GM03348 (cell line): ENCODE data around the gene ANAPC5.
A peak's percentile ranks its signal among the peaks of the same experiment; 100 is the strongest.
"Not testable (repeated sequence)": the region's sequence is repeated elsewhere in the genome, so short reads cannot be mapped to it uniquely, and the experiment has no call there.

ENCODE experiments used
- DNase-seq: peaks from one replicate; pipeline ENCODE4 v3.0.0; 2012; ENCODE audit warnings: low spot score

ANAPC5 gene

DNA sequence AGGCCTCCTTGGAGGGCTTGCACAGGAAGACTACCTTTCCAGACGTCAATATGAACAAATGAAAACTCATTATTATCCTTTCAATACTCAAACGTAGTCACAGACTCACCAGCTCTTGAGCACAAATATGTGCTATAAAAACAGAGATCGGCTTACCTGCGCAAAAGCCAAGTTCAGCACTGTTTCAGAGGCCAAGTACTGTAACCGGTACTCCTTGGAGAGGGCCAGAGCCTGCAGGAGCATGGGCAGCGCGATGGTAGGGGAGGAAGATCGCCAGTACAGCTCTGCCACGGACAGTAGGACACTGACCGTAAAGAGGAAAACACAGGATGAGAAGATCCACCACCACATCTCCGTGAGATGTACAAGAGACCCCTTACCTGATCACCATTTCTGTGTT lies 34.1 kb downstream of the ANAPC5 start:
- no peak for DNase-seq

DNA sequence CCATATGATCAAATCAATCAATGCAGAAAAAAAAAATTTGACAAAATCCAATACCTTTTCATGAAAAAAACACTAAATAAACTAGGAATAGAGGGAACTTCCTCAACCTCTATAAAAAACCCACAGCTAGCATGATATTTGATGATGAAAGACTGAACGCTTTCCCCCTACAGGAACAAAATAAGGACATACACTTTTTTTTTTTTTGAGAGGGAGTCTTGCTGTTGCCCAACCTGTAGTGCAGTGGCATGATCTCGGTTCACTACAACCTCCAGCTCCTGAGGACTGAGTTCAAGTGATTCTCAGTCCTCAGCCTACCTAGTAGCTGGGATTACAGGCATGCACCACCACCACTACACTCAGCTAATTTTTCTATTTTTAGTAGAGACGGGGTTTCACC lies 37.8 kb downstream of the ANAPC5 start:
- no peak for DNase-seq

DNA sequence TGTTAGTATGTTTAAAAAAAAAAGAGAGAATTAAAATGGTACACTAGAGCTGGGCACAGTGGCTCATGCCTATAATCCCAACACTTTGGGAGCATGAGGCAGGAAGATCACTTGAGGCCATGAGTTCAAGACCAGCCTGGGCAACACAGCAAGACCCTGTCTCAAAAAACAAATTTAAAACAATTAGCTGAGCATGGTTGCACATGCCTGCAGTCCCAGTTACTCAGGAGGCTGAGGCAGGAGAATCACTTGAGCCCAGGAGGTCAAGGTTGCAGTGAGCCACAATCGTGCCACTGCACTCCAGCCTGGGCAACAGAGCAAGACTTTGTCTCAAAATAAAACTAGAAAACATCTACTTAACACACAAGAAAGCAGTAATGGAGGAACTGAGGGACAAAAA lies 42.0 kb downstream of the ANAPC5 start:
- DNase-seq, result not testable (repeated sequence)

DNA sequence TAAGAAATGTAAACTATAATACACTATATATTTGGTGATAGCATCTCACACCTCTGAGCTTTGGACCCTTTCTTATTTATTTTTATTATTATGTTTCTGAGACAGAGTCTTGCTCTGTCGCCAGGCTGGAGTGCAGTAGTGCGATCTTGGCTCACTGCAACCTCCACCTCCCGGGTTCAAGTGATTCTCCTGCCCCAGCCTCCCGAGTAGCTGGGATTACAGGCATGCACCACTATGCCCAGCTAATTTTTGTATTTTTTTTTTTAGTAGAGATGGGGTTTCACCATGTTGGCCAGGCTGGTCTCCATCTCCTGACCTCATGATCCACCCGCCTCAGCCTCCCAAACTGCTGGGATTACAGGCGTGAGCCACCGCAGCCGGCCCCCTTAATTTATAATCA lies 44.8 kb downstream of the ANAPC5 start:
- DNase-seq, result not testable (repeated sequence)

DNA sequence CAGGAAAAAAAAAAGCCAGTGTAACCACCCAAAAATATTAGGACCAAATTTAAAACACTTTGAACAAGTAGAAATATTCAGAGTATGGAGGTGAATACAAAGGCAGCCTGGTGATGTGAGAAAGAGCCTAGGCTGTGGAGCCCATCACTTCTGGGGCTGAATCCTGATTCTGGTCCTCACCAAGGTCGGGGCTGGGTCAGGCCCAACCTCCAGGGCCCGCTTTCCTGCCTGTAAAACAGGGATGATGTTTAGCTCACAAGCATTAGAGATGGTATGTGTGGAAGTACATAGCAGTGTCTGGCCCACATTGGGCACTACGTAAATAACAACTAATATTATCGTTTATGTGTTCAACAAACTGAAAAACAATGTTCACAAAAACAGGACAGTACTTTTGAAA lies 47.9 kb downstream of the ANAPC5 start:
- DNase-seq, result no peak

DNA sequence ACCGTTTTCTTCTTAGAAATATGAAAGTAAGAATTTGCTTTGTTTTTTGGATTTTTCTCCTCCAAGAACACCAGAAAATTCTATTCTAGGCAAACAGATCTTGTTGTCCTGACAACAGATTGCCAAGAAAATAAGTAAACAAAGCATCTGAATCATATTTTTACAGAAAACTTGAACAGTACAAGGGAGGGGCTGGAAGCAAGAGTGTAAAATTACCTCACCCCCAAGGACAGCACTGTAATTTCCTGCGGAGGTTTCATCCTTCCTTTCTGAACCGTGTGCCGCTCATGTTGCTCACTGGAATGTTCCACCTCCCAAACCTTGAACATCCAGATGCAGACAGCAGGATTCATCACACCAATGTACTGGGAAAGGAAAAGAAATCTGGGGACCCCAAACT lies 50.3 kb downstream of the ANAPC5 start:
- DNase-seq, result no peak

DNA sequence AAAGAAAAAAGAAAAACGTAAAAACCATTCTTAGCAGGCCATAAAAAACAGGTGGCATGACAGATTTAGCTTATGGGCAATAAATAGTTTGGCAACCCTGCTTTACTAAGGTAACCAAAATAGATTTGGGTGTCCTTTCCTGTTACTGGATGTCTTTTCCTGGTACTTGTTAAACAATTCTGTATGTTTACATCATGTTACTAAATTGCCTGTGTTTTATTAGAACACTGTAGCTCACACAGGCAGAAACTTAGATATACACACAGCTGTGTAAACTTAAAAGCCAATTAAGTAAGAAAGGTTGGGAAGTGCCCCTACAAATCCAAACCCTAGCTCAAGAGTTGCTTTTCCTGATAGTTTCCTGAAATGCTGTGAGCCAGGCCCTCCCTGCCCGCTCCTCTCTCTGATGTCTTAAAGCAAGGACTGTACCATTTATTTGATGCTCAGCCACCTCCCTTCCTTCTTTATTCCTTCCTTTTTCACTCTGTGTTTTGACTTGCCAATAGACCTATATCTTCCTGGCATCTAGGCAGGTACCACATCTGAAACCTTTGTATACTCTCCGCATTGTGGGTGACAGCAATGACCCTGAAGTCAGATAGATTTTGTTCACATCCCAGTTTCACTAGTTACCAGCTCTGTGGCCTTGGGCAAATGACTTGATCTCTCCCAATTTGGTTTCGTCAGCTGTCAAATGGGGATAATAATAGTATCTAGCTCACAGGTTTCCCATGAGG lies 52.0 kb downstream of the ANAPC5 start:
- no peak for DNase-seq

DNA sequence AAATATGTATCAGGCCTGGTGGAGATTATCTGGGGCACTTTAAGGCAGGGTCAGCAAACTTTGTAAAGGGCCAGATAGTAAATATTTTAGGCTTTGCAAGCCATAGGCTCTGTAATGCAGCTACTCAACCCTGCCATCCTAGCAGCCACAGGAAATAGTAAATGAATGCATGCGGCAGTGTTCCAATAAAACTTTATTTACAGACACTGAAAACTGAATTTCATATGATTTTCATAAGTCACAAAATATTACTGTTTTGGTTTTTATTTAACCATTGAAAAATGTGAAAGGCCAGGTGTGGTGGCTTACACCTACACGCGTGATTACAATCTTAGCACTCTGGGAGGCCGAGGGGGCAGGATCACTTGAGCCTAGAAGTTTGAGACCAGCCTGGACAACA lies 52.5 kb downstream of the ANAPC5 start:
- DNase-seq, result no peak

DNA sequence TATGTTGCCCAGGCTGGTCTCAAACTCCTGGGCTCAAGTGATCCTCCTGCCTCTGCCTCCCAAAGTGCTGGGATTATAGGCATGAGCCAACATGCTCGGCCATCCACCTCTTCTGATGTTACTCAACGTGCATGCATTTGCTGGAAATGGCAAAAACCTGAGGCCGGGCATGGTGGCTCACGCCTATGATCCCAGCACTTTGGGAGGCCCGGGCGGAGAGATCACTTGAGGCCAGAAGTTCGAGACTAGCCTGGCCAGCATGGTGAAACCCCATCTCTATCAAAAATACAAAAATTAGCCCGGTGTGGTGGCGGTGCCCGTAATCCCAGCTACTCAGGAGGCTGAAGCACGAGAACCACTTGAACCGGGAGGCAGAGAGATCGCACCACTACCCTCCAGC lies 53.8 kb downstream of the ANAPC5 start:
- not testable (repeated sequence) for DNase-seq

DNA sequence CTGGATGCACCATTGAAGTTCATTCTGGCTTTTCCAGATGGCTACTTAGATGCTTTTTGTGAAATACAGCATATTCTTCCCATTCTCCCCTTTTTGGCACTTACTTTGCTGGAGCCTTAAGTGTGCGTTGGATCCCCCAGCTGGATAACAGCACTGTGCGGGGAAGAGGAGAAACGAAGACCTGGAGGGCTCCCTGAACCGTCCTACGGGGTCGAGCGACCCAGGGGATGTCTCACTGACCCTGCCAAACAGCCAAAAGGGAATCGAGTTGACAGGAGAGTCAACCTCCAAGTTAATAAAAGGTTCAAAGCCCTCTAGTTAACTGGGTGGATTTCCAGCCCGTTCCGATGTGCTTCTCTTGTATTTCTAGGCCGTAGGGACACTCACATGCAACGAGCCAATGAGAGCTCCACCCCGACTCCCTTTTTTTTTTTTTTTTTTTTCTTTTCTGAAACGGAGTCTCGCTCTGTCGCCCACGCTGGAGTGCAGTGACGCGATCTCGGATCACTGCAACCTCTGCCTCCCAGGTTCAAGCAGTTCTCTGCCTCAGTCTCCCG lies 54.7 kb downstream of the ANAPC5 start:
- peak; percentile 67 for DNase-seq

DNA sequence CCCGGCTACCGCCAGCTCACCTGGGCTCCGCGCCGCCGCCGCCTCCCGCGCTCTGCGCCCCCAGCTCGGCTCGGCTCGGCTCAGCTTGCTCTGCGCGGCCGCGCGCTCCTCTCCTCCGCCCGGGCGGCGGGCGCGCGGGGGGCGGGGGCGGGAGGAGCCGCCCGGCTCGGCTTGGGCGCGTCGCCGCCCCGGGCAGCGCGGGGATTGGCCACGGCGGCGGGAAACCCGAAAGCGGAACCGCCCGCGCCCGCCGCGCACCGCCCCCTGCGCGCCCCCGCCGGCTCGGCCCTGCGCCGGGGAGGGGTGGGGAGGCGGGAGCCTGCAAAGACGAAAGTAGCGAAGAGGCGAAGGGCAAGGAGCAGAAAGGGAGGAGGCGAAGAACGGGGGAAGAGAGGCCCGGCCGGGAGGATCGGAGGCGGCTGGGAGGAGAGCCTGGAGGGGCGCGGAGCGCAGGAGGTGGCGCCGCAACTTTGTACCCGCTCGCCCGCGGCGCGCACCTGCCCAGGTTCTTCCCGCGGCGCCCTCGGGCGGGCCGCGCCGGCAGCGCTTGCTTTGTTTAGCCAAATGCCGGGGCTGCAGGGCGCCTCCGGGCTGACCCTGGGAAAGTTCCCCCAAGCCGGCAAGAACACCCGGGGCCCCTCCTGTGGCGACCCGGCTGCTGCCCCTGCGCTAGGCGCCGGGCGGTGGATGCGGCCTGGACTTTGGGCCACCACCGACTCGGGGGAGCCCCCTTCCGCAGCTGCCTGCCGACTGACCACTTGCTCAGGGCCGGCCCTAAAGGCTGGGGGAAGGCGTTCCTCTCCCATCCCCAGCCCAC lies 55.4 kb downstream of the ANAPC5 start, which contains the start of gene CAMKK2:
TSS of gene CAMKK2 (minus strand) at position 92 of the 817 bp plus-strand sequence. CDS start 22,183 bp downstream, outside the sequence.
- peak; percentile 99 for DNase-seq

DNA sequence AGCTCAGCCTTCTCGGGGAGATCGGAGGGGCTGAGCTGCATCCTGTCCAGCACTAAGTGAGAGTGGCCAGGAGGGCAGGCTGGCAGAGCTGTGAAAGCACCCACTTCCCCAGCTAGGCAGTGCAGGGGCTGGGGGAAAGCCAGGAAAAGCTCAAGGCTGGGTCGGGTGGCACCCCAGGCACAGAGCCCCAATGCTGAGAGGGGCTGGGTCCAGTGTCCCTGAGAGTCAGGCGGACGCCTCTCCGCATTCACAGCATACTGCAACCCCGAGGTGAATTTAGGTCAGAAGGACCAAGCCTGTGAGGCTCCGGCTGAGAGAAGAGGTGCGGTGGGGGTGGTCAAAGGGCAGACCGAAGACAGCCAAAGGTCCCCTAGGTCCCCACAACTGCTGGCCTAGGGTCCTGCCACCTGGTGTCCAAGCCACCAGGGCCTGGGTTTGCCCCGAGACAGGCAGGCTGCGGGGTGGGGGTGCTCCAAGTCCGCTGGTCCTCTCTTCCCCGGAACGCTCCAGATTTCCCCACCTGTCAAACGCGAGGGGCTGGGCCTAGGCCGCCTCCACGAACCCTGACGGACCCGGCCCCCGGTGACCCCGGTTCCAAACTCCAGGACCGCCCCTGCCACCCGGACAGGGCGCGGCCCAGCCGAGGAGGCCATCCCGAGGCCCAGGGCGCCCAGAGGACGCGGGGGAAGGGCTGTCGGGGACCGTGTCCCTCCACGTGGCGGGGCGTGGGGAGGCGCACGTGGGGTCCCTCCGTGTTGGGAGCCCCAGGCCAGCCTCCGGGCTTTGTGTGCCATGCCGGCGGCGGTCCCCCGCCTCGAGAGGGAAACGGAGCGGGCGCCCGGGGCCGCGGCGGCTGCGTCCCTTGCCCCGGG lies 56.2 kb downstream of the ANAPC5 start:
- peak; percentile 63 for DNase-seq

DNA sequence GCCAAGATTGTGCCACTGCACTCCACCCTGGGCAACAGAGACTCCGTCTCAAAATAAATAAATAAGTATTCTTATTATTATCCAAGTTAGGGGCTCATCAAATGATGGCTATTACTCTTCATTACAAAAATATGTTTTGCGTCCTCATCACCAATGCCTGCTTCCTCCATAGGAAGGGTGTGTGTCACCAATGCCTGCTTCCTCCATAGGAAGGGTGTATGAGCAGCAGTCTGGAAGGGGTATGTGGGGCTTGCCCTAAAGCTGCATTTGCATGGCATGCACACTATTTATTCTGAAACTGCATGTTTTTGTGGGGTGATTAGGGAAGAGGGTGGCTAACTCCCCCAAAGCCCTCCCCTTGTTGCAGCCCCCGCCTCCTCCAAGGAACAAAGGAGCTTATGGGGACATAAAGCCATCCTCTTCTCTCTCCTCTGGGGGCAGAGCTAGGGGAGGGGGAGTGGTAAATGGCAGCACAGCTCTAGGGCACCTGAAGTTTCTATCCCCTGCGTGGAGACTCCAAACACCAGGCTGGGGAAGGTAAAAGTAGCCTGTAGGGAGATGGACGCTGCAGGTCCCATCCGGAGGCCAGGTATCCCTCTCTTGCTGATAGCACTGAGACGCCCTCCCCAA lies 57.0 kb downstream of the ANAPC5 start:
- DNase-seq, result no peak

DNA sequence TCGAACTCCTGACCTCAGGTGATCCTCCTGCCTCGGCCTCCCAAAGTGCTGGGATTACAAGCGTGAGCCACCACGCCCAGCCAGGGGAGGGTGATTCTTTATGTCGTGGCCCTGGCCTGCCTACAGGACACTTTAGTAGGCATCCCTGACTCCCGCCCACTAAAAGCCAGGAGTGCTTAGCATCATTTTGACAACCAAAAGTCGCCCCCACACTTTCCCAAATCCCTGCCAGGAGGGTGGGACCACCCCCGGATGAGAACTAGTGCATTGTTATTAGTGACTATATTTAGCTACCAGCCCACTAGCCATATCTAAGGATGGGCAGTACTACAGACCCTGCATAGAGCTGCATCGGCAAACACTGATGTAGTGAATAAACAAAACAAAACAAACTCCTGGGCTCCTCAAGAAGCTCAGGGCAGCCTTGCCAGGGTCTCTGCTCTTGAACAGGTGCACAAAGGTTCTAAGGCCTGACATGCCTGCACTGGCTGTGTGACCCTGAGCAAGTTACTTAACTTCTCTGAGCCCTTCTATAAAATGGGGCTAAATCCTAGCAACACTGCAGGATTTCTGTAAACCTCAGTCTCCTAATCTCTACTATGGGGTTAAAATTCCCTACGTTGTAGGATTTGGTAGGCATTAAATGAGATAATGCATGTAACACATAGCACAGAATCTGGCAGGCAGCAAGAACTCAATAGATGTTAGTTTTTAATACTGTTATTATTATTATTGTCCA lies 57.9 kb downstream of the ANAPC5 start:
- no peak for DNase-seq

DNA sequence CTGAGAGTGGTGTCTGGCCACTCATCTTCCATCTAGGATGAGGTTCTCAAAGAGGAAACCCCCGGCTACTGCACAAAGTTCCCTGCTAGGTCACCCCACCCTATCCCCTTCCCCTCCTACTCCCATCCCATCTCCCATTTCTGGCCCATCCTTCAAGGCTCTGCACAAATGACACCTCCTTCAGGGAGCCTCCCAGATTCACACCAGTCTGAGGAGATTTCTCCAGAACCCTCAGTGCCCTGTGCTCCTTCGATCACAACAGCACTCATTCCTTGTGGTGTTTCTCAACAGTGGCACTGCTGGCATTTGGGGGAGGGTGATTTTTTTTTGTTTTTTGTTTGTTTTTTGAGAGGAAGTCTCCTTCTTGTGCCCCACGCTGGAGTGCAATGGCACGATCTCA lies 58.6 kb downstream of the ANAPC5 start:
- no peak for DNase-seq

DNA sequence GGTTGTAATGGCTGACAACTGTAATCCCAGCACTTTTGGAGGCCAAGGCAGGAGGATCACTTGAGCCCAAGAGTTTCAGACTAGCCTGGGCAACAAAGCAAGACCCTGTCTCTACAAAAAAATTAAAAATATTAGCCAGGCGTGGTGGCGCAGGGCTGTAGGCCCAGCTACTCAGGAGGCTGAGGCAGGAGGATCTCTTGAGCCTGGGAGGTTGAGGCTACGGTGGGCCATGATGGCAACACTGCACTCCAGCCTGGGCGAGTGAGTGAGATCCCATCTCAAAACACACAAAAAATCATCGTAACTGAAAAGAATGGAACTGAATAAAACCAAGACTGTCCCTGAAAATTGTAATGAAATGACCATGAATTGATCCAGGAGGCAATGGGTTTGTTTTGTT lies 61.8 kb downstream of the ANAPC5 start:
- no peak for DNase-seq

DNA sequence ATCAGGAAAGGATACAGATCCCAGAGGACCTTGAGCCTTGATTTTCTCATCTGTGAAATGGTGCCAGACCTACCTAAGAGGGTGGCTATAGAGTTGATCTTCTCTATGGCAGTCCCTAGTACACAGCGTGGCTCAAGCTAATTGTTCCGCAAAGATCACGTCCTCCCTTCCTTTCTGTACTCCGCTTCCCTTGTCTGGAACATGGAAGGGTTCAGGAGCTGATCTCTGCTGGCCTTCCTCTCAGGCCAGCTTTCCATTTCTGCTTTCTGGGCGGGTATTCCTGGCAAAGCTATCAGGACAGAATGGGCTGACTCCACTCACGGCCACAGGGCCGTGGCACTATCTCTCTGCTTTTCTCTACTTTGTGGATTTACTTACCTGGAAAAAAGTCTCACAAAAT lies 62.2 kb downstream of the ANAPC5 start:
- DNase-seq, result no peak

DNA sequence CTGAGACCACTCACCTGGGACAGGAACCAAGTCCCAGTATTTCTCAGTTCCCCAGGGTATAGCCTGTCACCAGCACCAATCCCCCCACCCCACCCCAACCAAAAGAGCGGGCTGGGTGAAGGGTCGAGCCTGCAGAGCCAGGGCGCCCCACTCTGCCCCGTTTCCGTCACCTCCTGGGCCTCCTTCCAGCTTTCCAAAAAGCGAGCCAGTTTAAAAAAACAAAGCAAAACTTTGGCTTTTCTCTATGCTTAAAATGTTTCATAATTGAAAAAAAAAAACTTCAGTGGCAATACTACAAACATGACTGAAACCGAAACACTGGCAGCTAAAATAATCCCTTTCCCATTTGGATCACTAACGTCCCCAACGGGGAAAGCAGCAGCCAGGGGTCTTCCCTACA lies 63.2 kb downstream of the ANAPC5 start:
- DNase-seq, result no peak

DNA sequence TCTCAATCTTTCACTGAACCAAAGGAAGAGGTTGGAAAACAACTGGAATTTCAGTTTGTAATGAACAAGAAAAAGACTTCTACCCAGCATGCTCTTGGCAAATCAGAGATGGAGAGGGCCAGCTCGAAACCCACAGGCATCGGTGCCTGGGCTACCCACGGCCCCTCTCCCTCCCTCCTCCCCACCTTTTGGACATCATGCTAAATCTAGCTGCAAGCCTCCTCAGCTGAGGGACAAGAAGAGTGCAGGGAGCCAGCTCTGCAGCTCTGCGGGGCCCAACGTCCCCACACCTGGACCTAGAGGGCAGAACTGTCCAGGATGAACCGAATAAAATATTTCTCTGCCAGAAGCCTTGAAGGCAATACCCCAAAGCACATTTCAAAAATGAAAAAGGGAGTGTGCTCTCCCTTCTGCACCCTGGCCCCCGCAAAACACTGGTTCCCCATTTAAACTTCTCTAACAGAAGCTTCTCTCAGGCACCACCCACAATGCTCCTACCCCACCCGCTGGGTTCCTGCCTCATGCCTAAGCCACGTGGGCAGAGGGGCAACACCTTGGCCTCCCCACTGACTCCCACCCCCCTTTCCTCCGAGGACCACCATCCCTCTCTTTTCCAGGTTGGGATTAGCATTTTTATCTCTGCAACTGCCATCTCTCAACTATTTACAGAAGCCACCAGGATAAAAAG lies 63.9 kb downstream of the ANAPC5 start:
- no peak for DNase-seq

DNA sequence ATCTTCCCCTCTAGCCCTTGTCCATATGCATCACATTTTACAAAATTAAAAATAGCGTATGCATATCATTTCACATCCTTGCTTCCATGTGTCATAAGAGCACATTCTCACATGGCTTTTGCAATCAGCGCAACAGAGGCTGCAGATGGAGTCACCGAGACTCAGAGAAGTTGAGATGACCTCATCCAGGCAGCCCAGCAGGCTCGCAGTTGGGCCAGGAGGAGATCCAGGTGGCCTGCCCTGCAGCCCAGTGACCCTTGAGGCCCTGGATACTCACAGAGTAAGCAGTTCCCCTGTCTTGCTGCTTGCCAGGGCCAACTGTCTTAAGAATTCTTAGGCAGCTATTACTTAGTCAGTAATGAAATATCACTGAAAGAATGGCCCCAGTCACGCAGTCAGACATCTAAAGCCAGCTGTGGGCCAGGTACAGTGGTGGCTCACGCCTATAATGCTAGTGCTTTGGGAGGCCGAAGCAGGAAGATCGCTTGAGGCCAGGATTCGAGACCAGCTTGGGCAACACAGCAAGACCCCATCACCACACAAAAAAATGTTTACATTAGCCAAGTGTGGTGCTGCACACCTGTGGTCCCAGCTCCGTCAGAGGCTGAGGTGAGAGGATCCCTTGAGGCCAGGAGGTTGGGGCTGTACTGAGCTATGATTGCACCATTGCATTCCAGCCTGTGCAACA lies 64.8 kb downstream of the ANAPC5 start:
- no peak for DNase-seq
